HG03280 (cell line): ENCODE data around the gene MGAT4A.

ENCODE experiments used
- ATAC-seq: cut with Tn5 transposase; IDR thresholded peaks from one replicate; pipeline ENCODE4 v1.9.1; 2021; ENCODE audit warnings: mild to moderate bottlenecking, moderate library complexity; ENCODE audit not compliant: unreplicated experiment

The MGAT4A gene

DNA sequence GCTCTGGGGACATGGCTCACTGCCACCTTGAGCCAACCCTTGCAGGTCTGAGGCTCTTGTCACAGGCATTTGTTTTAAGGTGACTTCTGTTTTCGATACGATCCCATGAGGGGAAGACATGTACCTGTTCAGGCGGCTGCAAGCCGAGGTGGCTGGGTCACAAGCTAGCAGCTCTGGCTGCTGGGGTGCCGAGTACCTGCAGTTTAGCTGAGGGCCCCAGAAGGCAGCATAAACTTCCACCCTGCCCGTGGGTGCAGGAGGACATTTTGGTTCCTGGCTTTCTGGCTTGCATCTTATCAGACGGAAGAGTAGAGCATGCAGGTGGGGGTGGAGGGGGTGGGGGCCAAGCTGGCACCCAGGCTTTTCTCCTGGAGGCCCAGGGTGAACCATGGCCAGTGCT is 151.0 kb downstream of the MGAT4A start:
- no peak for ATAC-seq

DNA sequence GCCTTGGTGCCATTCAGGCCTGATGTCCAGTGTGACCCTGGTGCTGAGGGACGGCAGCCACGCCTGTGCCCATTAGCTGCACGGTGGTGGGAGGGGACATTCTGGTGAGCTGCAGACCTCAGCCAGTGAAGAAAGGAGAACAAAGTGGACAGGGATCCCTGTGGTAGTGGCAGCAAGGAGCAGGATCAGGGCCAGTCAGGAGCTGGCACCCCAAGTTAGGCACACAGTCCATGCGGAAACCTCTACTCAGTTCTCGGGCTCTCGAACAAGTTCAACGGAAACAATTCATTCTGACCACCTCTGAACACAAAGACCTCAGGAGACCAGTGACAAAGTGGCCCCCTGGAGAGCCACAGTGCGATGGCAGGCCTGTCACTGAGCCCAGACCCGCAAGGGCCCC is 152.7 kb downstream of the MGAT4A start:
- no peak for ATAC-seq

GRCh38 chr2:98577313-98577712 is 153.6 kb downstream of the MGAT4A start:
- no peak for ATAC-seq

- no peak for ATAC-seq
Observed at GRCh38 chr2:98576666-98577312, 154.1 kb downstream of the MGAT4A start.

DNA sequence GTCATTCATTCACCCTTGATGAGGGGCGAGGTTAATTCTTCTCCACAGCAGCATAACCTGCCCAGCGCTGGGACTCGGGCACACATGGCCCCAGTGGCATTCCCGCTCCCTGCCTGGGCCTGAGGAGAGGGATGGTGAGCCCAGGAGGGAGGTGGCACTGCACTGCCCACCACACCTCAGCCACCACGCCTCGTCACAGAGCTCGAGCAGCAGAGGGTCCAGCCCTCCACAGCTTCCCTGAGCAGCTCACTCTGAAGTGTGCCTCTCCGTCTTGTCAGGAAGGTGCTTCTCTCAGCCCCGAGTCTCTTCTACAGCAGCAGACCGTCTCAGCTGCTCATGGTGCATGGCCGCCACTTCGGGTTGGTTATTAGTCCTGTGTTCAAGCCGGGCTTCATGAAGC is 157.5 kb downstream of the MGAT4A start:
- ATAC-seq = no peak

DNA sequence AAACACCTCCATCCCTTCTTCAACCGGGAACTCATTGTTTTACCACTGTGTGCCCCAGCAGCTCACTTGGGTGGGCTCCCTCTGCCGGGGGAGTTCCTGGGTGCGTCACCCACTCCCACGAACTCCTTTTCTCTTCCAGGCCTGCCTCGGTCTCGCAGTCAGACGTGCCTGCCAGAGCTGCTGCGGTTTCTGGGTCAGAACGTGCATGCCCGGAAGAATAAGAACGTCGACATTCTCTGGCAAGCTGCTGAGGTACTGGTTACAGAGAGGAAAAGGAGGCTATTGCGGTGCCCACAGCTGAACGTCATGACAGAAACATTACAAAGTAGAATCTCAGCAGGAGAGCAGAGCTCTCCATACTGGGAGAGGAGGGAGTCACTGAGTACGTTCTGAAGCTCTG is 158.3 kb downstream of the MGAT4A start:
- no peak for ATAC-seq

DNA sequence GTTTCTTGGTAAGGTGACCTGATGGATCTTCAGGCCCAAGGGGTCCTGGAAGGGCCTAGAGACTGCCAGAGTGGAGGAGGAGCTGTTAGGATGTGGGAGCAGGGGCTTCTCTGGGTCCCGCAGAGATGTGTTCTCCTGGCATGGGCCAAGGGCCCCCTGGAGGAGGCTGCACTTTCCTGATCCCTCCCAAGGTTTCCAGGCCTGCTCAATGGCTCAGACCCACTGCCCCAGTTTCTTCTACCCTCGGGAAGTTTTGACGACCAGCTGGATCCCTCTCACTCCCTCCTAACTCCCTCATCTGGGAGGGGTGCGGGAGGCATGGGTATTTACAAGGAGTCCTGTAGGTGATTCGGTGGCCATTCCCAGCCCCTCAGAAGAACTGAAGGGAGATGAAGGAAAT is 158.7 kb downstream of the MGAT4A start:
- no peak for ATAC-seq

GRCh38 chr2:98571796-98572195 is 159.1 kb downstream of the MGAT4A start:
- ATAC-seq = no peak

- no peak for ATAC-seq
Observed at GRCh38 chr2:98571121-98571701, 159.7 kb downstream of the MGAT4A start.

DNA sequence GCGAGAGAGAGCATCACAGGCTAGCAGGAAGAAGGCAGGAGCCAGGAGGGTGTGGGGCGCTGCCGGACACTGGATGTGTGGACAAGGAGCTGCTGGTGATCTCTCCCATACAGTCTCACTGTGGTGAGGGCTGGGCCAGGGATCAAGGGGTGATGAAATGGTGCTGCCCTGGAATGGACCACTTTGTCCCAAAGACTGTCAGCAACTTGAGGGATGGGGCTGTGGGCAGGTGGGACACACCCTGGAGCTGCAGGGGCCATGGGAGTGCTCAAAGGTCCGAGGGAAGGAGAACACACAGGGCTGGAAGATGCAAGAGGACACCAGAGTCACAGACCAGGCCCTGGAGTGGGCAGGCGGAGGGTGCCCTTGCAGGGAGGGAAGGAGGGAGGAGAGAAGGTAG is 160.6 kb downstream of the MGAT4A start:
- no peak for ATAC-seq

DNA sequence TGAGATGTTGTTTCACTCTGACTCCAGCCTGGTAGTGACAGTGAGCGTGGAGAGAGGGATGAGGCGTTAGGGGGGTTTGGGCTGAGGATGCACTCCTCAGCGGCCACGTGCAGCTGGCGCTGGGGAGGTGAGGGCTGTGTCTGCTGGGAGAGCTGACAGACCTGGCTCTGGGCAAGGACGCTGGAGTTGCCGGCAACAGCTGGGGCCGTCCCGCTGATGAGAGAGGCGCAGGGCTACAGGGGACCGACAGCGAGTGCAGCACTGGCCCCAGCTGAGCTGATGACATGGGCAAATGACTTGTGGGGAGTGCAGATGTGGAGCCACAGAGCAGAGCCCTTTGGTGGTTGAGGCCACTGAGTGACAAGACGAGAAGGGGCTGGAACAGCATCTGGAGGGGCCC is 161.0 kb downstream of the MGAT4A start:
- no peak for ATAC-seq

GRCh38 chr2:98569197-98569793 is 161.6 kb downstream of the MGAT4A start:
- no peak for ATAC-seq
